GM18508 (cell line): ENCODE measurements around the gene SLC9A5.

ENCODE experiments used
- ATAC-seq: cut with Tn5 transposase; IDR thresholded peaks from one replicate; pipeline ENCODE4 v1.9.1; 2021; ENCODE audit warnings: moderate number of reproducible peaks; ENCODE audit not compliant: insufficient read depth, unreplicated experiment

SLC9A5 gene

GRCh38 chr16:67277999-67278772 is 29.4 kb downstream of the SLC9A5 start:
- no peak for ATAC-seq

- no peak for ATAC-seq
Measured at GRCh38 chr16:67278773-67279295, 30.1 kb downstream of the SLC9A5 start.

- ATAC-seq = no peak
Measured at GRCh38 chr16:67279296-67280089, 30.7 kb downstream of the SLC9A5 start, which contains the start of gene PLEKHG4. TSS of gene PLEKHG4 (plus strand) at chr16:67279532. CDS start at chr16:67280045, 513 bp downstream.

- no peak for ATAC-seq
Measured at GRCh38 chr16:67280090-67281015, 31.6 kb downstream of the SLC9A5 start.

GRCh38 chr16:67281536-67282446 is 33.0 kb downstream of the SLC9A5 start:
- no peak for ATAC-seq

- no peak for ATAC-seq
Measured at GRCh38 chr16:67282447-67282805, 33.6 kb downstream of the SLC9A5 start.

- no peak for ATAC-seq
Measured at GRCh38 chr16:67283039-67283825, 34.5 kb downstream of the SLC9A5 start.

- no peak for ATAC-seq
Measured at GRCh38 chr16:67283826-67284555, 35.2 kb downstream of the SLC9A5 start.

- no peak for ATAC-seq
Measured at GRCh38 chr16:67284699-67285646, 36.2 kb downstream of the SLC9A5 start.

GRCh38 chr16:67286441-67287235 is 37.9 kb downstream of the SLC9A5 start:
- ATAC-seq = no peak

GRCh38 chr16:67287960-67288359 is 39.2 kb downstream of the SLC9A5 start:
- ATAC-seq = no peak

GRCh38 chr16:67291461-67291860 is 42.7 kb downstream of the SLC9A5 start:
- ATAC-seq = no peak

GRCh38 chr16:67294171-67294757 is 45.5 kb downstream of the SLC9A5 start:
- ATAC-seq = no peak

- no peak for ATAC-seq
Measured at GRCh38 chr16:67294938-67295361, 46.2 kb downstream of the SLC9A5 start.

GRCh38 chr16:67296420-67296819 is 47.6 kb downstream of the SLC9A5 start:
- no peak for ATAC-seq

GRCh38 chr16:67298277-67298676 is 49.5 kb downstream of the SLC9A5 start:
- ATAC-seq = no peak
